Measurements from ENCODE around the gene CCDC192.
"Not testable (repeated sequence)": the region's sequence is repeated elsewhere in the genome, so short reads cannot be mapped to it uniquely, and the experiment has no call there.

CCDC192 gene

DNA sequence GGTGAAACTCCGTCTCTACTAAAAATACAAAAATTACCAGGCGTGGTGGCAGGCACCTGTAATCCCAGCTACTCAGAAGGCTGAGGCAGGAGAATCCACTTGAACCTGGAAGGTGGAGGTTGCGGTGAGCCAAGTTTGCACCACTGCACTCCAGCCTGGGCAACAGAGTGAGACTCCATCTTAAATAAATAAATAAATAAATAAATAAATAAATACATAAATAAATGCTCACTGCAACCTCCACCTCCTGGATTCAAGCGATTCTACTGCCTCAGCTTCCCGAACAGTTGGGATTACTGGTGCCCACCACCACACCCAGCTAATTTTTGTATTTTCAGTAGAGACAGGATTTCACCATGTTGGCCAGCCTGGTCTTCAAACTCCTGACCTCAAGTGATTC, 144.4 kb downstream of the CCDC192 start:
- H3K4me1 ChIP-seq (ENCODE audit: control insufficient read depth, insufficient read depth, low read length); H3K4me3 ChIP-seq (ENCODE audit: low read depth, low read length); H3K36me3 ChIP-seq (ENCODE audit: control insufficient read depth, insufficient read depth, low read length); H3K27ac ChIP-seq (ENCODE audit: low read depth, low read length); H3K27me3 ChIP-seq (ENCODE audit: control insufficient read depth, insufficient read depth, low read length); H3K9me3 ChIP-seq (ENCODE audit: control insufficient read depth, insufficient read depth, low read length); H3K9ac ChIP-seq (ENCODE audit: low read depth, low read length): not testable (repeated sequence)

GRCh38 chr5:127848098-127848497, 144.9 kb downstream of the CCDC192 start:
- H3K27ac ChIP-seq (ENCODE audit: low read depth, low read length): no peak overlapping the region
- H3K4me3 ChIP-seq (ENCODE audit: low read depth, low read length): no peak overlapping the region

GRCh38 chr5:127849408-127849807, 146.2 kb downstream of the CCDC192 start:
- H3K27me3 ChIP-seq (ENCODE audit: control insufficient read depth, insufficient read depth, low read length): no peaks in the 10 kb centered on the region
- no peak overlapping the region for H3K27ac ChIP-seq (ENCODE audit: low read depth, low read length)
- H3K9ac ChIP-seq (ENCODE audit: low read depth, low read length): no peak overlapping the region
- no peaks in the 10 kb centered on the region for H3K36me3 ChIP-seq (ENCODE audit: control insufficient read depth, insufficient read depth, low read length)
- H3K4me1 ChIP-seq (ENCODE audit: control insufficient read depth, insufficient read depth, low read length): peaks cover 4% of the 10 kb centered on the region; the same call in 1 of the 2 replicates
- H3K4me3 ChIP-seq (ENCODE audit: low read depth, low read length): no peak overlapping the region
- H3K9me3 ChIP-seq (ENCODE audit: control insufficient read depth, insufficient read depth, low read length): no peaks in the 10 kb centered on the region

More at GRCh38 chr5:127848098-127848497, 144.9 kb downstream of the CCDC192 start:
- Histone ChIP-seq H3K36me3 (ENCODE audit: control insufficient read depth, insufficient read depth, low read length) (no peaks in the 10 kb centered on the region), H3K27me3 (ENCODE audit: control insufficient read depth, insufficient read depth, low read length) (no peaks in the 10 kb centered on the region), H3K9me3 (ENCODE audit: control insufficient read depth, insufficient read depth, low read length) (no peaks in the 10 kb centered on the region), H3K9ac (ENCODE audit: low read depth, low read length) (no peak overlapping the region), H3K4me1 (ENCODE audit: control insufficient read depth, insufficient read depth, low read length) (peaks cover 6% of the 10 kb centered on the region; the same call in 1 of the 2 replicates)

GRCh38 chr5:127849891-127850290, 146.7 kb downstream of the CCDC192 start:
- Histone ChIP-seq H3K4me1 (ENCODE audit: control insufficient read depth, insufficient read depth, low read length) (no peaks in the 10 kb centered on the region), H3K27ac (ENCODE audit: low read depth, low read length) (no peak overlapping the region)

GRCh38 chr5:127851964-127852363, 148.8 kb downstream of the CCDC192 start:
- Histone ChIP-seq H3K27ac (ENCODE audit: low read depth, low read length) (no peak overlapping the region), H3K4me3 (ENCODE audit: low read depth, low read length) (no peak overlapping the region), H3K36me3 (ENCODE audit: control insufficient read depth, insufficient read depth, low read length) (no peaks in the 10 kb centered on the region), H3K27me3 (ENCODE audit: control insufficient read depth, insufficient read depth, low read length) (no peaks in the 10 kb centered on the region), H3K9ac (ENCODE audit: low read depth, low read length) (no peak overlapping the region), H3K4me1 (ENCODE audit: control insufficient read depth, insufficient read depth, low read length) (no peaks in the 10 kb centered on the region), H3K9me3 (ENCODE audit: control insufficient read depth, insufficient read depth, low read length) (no peaks in the 10 kb centered on the region)

More at GRCh38 chr5:127849891-127850290, 146.7 kb downstream of the CCDC192 start:
- Histone ChIP-seq H3K27me3 (ENCODE audit: control insufficient read depth, insufficient read depth, low read length) (no peaks in the 10 kb centered on the region), H3K9ac (ENCODE audit: low read depth, low read length) (no peak overlapping the region), H3K36me3 (ENCODE audit: control insufficient read depth, insufficient read depth, low read length) (no peaks in the 10 kb centered on the region), H3K4me3 (ENCODE audit: low read depth, low read length) (no peak overlapping the region), H3K9me3 (ENCODE audit: control insufficient read depth, insufficient read depth, low read length) (no peaks in the 10 kb centered on the region)

GRCh38 chr5:127854520-127854919, 151.3 kb downstream of the CCDC192 start:
- no peak overlapping the region for H3K4me3 ChIP-seq (ENCODE audit: low read depth, low read length)
- H3K36me3 ChIP-seq (ENCODE audit: control insufficient read depth, insufficient read depth, low read length): no peaks in the 10 kb centered on the region
- H3K4me1 ChIP-seq (ENCODE audit: control insufficient read depth, insufficient read depth, low read length): no peaks in the 10 kb centered on the region
- no peaks in the 10 kb centered on the region for H3K9me3 ChIP-seq (ENCODE audit: control insufficient read depth, insufficient read depth, low read length)
- no peak overlapping the region for H3K9ac ChIP-seq (ENCODE audit: low read depth, low read length)
- no peaks in the 10 kb centered on the region for H3K27me3 ChIP-seq (ENCODE audit: control insufficient read depth, insufficient read depth, low read length)
- H3K27ac ChIP-seq (ENCODE audit: low read depth, low read length): no peak overlapping the region

DNA sequence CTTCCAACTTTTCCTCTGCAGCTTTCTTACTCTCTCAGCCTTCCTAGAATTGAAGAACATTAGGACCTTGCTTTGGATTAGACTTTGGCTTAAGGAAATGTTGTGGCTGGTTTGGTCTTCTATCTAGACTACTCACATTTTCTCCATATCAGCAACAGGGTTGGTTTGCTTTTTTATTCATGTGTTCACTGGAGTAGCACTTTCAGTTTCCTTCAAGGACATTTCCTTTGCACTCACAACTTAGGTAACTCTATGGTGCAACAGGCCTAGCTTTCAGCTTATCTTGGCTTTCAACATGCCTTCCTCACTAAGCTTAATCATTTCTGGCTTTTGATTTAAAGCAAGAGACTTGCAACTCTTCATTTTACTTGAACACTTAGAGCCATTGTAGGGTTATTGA, 153.1 kb downstream of the CCDC192 start:
- Histone ChIP-seq H3K9me3 (ENCODE audit: control insufficient read depth, insufficient read depth, low read length) (no peaks in the 10 kb centered on the region), H3K4me1 (ENCODE audit: control insufficient read depth, insufficient read depth, low read length) (no peaks in the 10 kb centered on the region), H3K27me3 (ENCODE audit: control insufficient read depth, insufficient read depth, low read length) (no peaks in the 10 kb centered on the region), H3K9ac (ENCODE audit: low read depth, low read length) (no peak overlapping the region), H3K27ac (ENCODE audit: low read depth, low read length) (no peak overlapping the region), H3K36me3 (ENCODE audit: control insufficient read depth, insufficient read depth, low read length) (no peaks in the 10 kb centered on the region), H3K4me3 (ENCODE audit: low read depth, low read length) (no peak overlapping the region)

- H3K27me3 ChIP-seq (ENCODE audit: control insufficient read depth, insufficient read depth, low read length): no peaks in the 10 kb centered on the region
- H3K9me3 ChIP-seq (ENCODE audit: control insufficient read depth, insufficient read depth, low read length): no peaks in the 10 kb centered on the region
- H3K27ac ChIP-seq (ENCODE audit: low read depth, low read length): no peak overlapping the region
- H3K4me3 ChIP-seq (ENCODE audit: low read depth, low read length): no peak overlapping the region
- H3K4me1 ChIP-seq (ENCODE audit: control insufficient read depth, insufficient read depth, low read length): no peaks in the 10 kb centered on the region
- H3K36me3 ChIP-seq (ENCODE audit: control insufficient read depth, insufficient read depth, low read length): no peaks in the 10 kb centered on the region
- H3K9ac ChIP-seq (ENCODE audit: low read depth, low read length): no peak overlapping the region
Observed at GRCh38 chr5:127858116-127858784, 155.1 kb downstream of the CCDC192 start.

DNA sequence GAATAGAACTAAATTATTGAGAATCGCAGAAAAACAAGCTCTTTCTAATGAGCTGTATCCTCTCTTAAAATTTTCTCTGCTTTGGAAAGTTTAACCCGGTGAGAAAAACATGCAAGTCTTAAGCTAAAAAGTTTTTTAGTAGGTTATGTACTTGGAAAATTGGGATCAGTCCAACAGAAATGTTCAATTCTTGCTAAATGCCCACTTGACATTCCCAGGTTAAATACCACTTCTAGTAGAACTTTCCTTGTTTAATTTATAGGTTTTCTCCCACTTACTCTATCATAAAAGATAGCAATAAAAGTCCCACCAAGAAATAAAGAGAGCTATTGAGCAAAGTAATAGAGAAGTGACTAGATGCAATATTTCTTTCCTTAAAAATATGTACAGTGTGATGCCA, 157.1 kb downstream of the CCDC192 start:
- Histone ChIP-seq H3K9ac (ENCODE audit: low read depth, low read length) (no peak overlapping the region), H3K4me3 (ENCODE audit: low read depth, low read length) (no peak overlapping the region), H3K36me3 (ENCODE audit: control insufficient read depth, insufficient read depth, low read length) (no peaks in the 10 kb centered on the region), H3K4me1 (ENCODE audit: control insufficient read depth, insufficient read depth, low read length) (no peaks in the 10 kb centered on the region), H3K27me3 (ENCODE audit: control insufficient read depth, insufficient read depth, low read length) (no peaks in the 10 kb centered on the region), H3K9me3 (ENCODE audit: control insufficient read depth, insufficient read depth, low read length) (no peaks in the 10 kb centered on the region), H3K27ac (ENCODE audit: low read depth, low read length) (no peak overlapping the region)

- H3K27ac ChIP-seq (ENCODE audit: low read depth, low read length): no peak overlapping the region
- no peaks in the 10 kb centered on the region for H3K36me3 ChIP-seq (ENCODE audit: control insufficient read depth, insufficient read depth, low read length)
- H3K9me3 ChIP-seq (ENCODE audit: control insufficient read depth, insufficient read depth, low read length): no peaks in the 10 kb centered on the region
- no peaks in the 10 kb centered on the region for H3K4me1 ChIP-seq (ENCODE audit: control insufficient read depth, insufficient read depth, low read length)
- H3K9ac ChIP-seq (ENCODE audit: low read depth, low read length): no peak overlapping the region
- no peaks in the 10 kb centered on the region for H3K27me3 ChIP-seq (ENCODE audit: control insufficient read depth, insufficient read depth, low read length)
- H3K4me3 ChIP-seq (ENCODE audit: low read depth, low read length): no peak overlapping the region
Observed at GRCh38 chr5:127863161-127863560, 160.0 kb downstream of the CCDC192 start.

- no peak overlapping the region for H3K27ac ChIP-seq (ENCODE audit: low read depth, low read length)
- H3K27me3 ChIP-seq (ENCODE audit: control insufficient read depth, insufficient read depth, low read length): no peaks in the 10 kb centered on the region
- no peak overlapping the region for H3K9ac ChIP-seq (ENCODE audit: low read depth, low read length)
- no peak overlapping the region for H3K4me3 ChIP-seq (ENCODE audit: low read depth, low read length)
- H3K36me3 ChIP-seq (ENCODE audit: control insufficient read depth, insufficient read depth, low read length): no peaks in the 10 kb centered on the region
- no peaks in the 10 kb centered on the region for H3K4me1 ChIP-seq (ENCODE audit: control insufficient read depth, insufficient read depth, low read length)
- no peaks in the 10 kb centered on the region for H3K9me3 ChIP-seq (ENCODE audit: control insufficient read depth, insufficient read depth, low read length)
Observed at GRCh38 chr5:127863610-127864395, 160.6 kb downstream of the CCDC192 start.
